ENCODE results near the gene WDR7. TPM values are rescaled to one million over a fixed set of nuclear protein-coding genes. Genes with fewer than 3 reads are reported as not detected.

The WDR7 gene
- total RNA-seq, 2 experiments from 2014 or later: 18.0 to 19.5 TPM

- Mint-ChIP-seq H3K27ac (no peak overlapping the region), H3K27me3 (peaks cover 1% of the 10 kb centered on the region), H3K36me3 (no peaks in the 10 kb centered on the region), H3K4me1 (ENCODE audit: low read depth) (no peaks in the 10 kb centered on the region), H3K9me3 (peaks cover 11% of the 10 kb centered on the region), H3K4me3 (no peak overlapping the region)
- POLR2A ChIA-PET: no interaction called here
- CTCF ChIA-PET: no interaction called here
- DNase-seq: no peak
- intact Hi-C loops (cut with micrococcal nuclease): no loop called here
These were observed 399.3 kb downstream of the WDR7 start for GRCh38 chr18:57050310-57050949.

- intact Hi-C loops (cut with micrococcal nuclease): no loop called here
- peaks cover 7% of the 10 kb centered on the region for H3K9me3 Mint-ChIP-seq
- no peak overlapping the region for H3K27ac Mint-ChIP-seq
- no peaks in the 10 kb centered on the region for H3K36me3 Mint-ChIP-seq
- no peak overlapping the region for H3K4me3 Mint-ChIP-seq
- H3K27me3 Mint-ChIP-seq: peaks cover 6% of the 10 kb centered on the region
- no peak for DNase-seq
- ChIA-PET CTCF (no interaction called here), POLR2A (no interaction called here)
- no peaks in the 10 kb centered on the region for H3K4me1 Mint-ChIP-seq (ENCODE audit: low read depth)
These were observed 400.0 kb downstream of the WDR7 start for GRCh38 chr18:57051021-57051656.

- H3K27ac Mint-ChIP-seq: no peak overlapping the region
- POLR2A ChIA-PET: no interaction called here
- intact Hi-C loops (cut with micrococcal nuclease): no loop called here
- CTCF ChIA-PET: no interaction called here
- H3K4me1 Mint-ChIP-seq (ENCODE audit: low read depth): no peaks in the 10 kb centered on the region
- peaks cover 6% of the 10 kb centered on the region for H3K27me3 Mint-ChIP-seq
- no peak for DNase-seq
- peaks cover 4% of the 10 kb centered on the region for H3K9me3 Mint-ChIP-seq
- no peaks in the 10 kb centered on the region for H3K36me3 Mint-ChIP-seq
- H3K4me3 Mint-ChIP-seq: no peak overlapping the region
These were observed 400.5 kb downstream of the WDR7 start for GRCh38 chr18:57051657-57052044.

- DNase-seq: no peak
- no peak overlapping the region for H3K27ac Mint-ChIP-seq
- no peak overlapping the region for H3K4me3 Mint-ChIP-seq
- no peaks in the 10 kb centered on the region for H3K36me3 Mint-ChIP-seq
- intact Hi-C loops (cut with micrococcal nuclease): no loop called here
- ChIA-PET POLR2A (no interaction called here), CTCF (no interaction called here)
- peaks cover 4% of the 10 kb centered on the region for H3K9me3 Mint-ChIP-seq
- H3K4me1 Mint-ChIP-seq (ENCODE audit: low read depth): no peaks in the 10 kb centered on the region
- peaks cover 6% of the 10 kb centered on the region for H3K27me3 Mint-ChIP-seq
These were observed 401.0 kb downstream of the WDR7 start for GRCh38 chr18:57052173-57052572.

GRCh38 chr18:57052759-57053158 is 401.6 kb downstream of the WDR7 start:
- H3K4me1 Mint-ChIP-seq (ENCODE audit: low read depth): no peaks in the 10 kb centered on the region
- H3K9me3 Mint-ChIP-seq: peaks cover 4% of the 10 kb centered on the region
- no peak overlapping the region for H3K27ac Mint-ChIP-seq
- DNase-seq: no peak
- no peak overlapping the region for H3K4me3 Mint-ChIP-seq
- ChIA-PET POLR2A (no interaction called here), CTCF (no interaction called here)
- no peaks in the 10 kb centered on the region for H3K36me3 Mint-ChIP-seq
- peaks cover 6% of the 10 kb centered on the region for H3K27me3 Mint-ChIP-seq
- intact Hi-C loops (cut with micrococcal nuclease): no loop called here

GRCh38 chr18:57054891-57055290 is 403.7 kb downstream of the WDR7 start:
- intact Hi-C loops (cut with micrococcal nuclease): no loop called here
- Mint-ChIP-seq H3K36me3 (no peaks in the 10 kb centered on the region), H3K27me3 (peaks cover 11% of the 10 kb centered on the region), H3K27ac (no peak overlapping the region), H3K4me3 (no peak overlapping the region), H3K4me1 (ENCODE audit: low read depth) (peaks cover 2% of the 10 kb centered on the region), H3K9me3 (peaks cover 4% of the 10 kb centered on the region)
- CTCF ChIA-PET: no interaction called here
- DNase-seq: no peak
- POLR2A ChIA-PET: no interaction called here

GRCh38 chr18:57057890-57058289 is 406.7 kb downstream of the WDR7 start:
- intact Hi-C loops (cut with micrococcal nuclease): no loop called here
- Mint-ChIP-seq H3K36me3 (no peaks in the 10 kb centered on the region), H3K4me1 (ENCODE audit: low read depth) (peaks cover 2% of the 10 kb centered on the region), H3K27me3 (peaks cover 11% of the 10 kb centered on the region), H3K27ac (no peak overlapping the region), H3K9me3 (peaks cover 4% of the 10 kb centered on the region), H3K4me3 (no peak overlapping the region)
- CTCF ChIA-PET: no interaction called here
- peak; percentile 18 for DNase-seq
- POLR2A ChIA-PET: no interaction called here

GRCh38 chr18:57058734-57059133 is 407.6 kb downstream of the WDR7 start:
- no peaks in the 10 kb centered on the region for H3K36me3 Mint-ChIP-seq
- peaks cover 2% of the 10 kb centered on the region for H3K4me1 Mint-ChIP-seq (ENCODE audit: low read depth)
- H3K4me3 Mint-ChIP-seq: no peak overlapping the region

GRCh38 chr18:57059366-57059765 is 408.2 kb downstream of the WDR7 start:
- intact Hi-C loops (cut with micrococcal nuclease): no loop called here
- no peak overlapping the region for H3K4me3 Mint-ChIP-seq
- H3K27me3 Mint-ChIP-seq: peaks cover 11% of the 10 kb centered on the region
- ChIA-PET POLR2A (no interaction called here), CTCF (no interaction called here)
- no peak overlapping the region for H3K27ac Mint-ChIP-seq
- H3K4me1 Mint-ChIP-seq (ENCODE audit: low read depth): peaks cover 2% of the 10 kb centered on the region
- H3K36me3 Mint-ChIP-seq: no peaks in the 10 kb centered on the region
- H3K9me3 Mint-ChIP-seq: peaks cover 2% of the 10 kb centered on the region
- no peak for DNase-seq

More at GRCh38 chr18:57058734-57059133, 407.6 kb downstream of the WDR7 start:
- H3K27ac Mint-ChIP-seq: no peak overlapping the region
- POLR2A ChIA-PET: no interaction called here
- H3K27me3 Mint-ChIP-seq: peaks cover 11% of the 10 kb centered on the region
- intact Hi-C loops (cut with micrococcal nuclease): no loop called here
- peaks cover 4% of the 10 kb centered on the region for H3K9me3 Mint-ChIP-seq
- no peak for DNase-seq
- CTCF ChIA-PET: no interaction called here

- Mint-ChIP-seq H3K27me3 (peaks cover 7% of the 10 kb centered on the region), H3K4me1 (ENCODE audit: low read depth) (peaks cover 2% of the 10 kb centered on the region), H3K9me3 (no peaks in the 10 kb centered on the region), H3K27ac (no peak overlapping the region), H3K36me3 (no peaks in the 10 kb centered on the region), H3K4me3 (no peak overlapping the region)
- intact Hi-C loops (cut with micrococcal nuclease): no loop called here
- no peak for DNase-seq
- ChIA-PET POLR2A (no interaction called here), CTCF (no interaction called here)
These were observed 409.7 kb downstream of the WDR7 start for GRCh38 chr18:57060814-57061213.

GRCh38 chr18:57062178-57062577 is 411.0 kb downstream of the WDR7 start:
- CTCF ChIA-PET: no interaction called here
- no peak for DNase-seq
- peaks cover 2% of the 10 kb centered on the region for H3K4me1 Mint-ChIP-seq (ENCODE audit: low read depth)
- POLR2A ChIA-PET: no interaction called here
- H3K27ac Mint-ChIP-seq: no peak overlapping the region
- no peaks in the 10 kb centered on the region for H3K9me3 Mint-ChIP-seq
- intact Hi-C loops (cut with micrococcal nuclease): no loop called here
- H3K27me3 Mint-ChIP-seq: peaks cover 5% of the 10 kb centered on the region
- no peak overlapping the region for H3K4me3 Mint-ChIP-seq
- H3K36me3 Mint-ChIP-seq: no peaks in the 10 kb centered on the region

GRCh38 chr18:57062844-57063243 is 411.7 kb downstream of the WDR7 start:
- no peak overlapping the region for H3K27ac Mint-ChIP-seq

GRCh38 chr18:57063601-57064103 is 412.5 kb downstream of the WDR7 start:
- Mint-ChIP-seq H3K4me3 (no peak overlapping the region), H3K27me3 (peaks cover 3% of the 10 kb centered on the region), H3K4me1 (ENCODE audit: low read depth) (no peaks in the 10 kb centered on the region), H3K27ac (no peak overlapping the region), H3K9me3 (no peaks in the 10 kb centered on the region), H3K36me3 (no peaks in the 10 kb centered on the region)
- POLR2A ChIA-PET: no interaction called here
- intact Hi-C loops (cut with micrococcal nuclease): no loop called here
- CTCF ChIA-PET: no interaction called here
- no peak for DNase-seq

More at GRCh38 chr18:57062844-57063243, 411.7 kb downstream of the WDR7 start:
- POLR2A ChIA-PET: no interaction called here
- no peaks in the 10 kb centered on the region for H3K9me3 Mint-ChIP-seq
- peaks cover 5% of the 10 kb centered on the region for H3K27me3 Mint-ChIP-seq
- CTCF ChIA-PET: no interaction called here
- no peaks in the 10 kb centered on the region for H3K36me3 Mint-ChIP-seq
- intact Hi-C loops (cut with micrococcal nuclease): no loop called here
- DNase-seq: no peak
- peaks cover 2% of the 10 kb centered on the region for H3K4me1 Mint-ChIP-seq (ENCODE audit: low read depth)
- no peak overlapping the region for H3K4me3 Mint-ChIP-seq

All from activated CD4-positive, alpha-beta memory T cell treated with anti-CD3 and anti-CD28 coated beads for 36 hours (primary cell).